ACHN (cell line): ENCODE measurements around the gene NECAB3.
"Not testable (repeated sequence)": the region's sequence is repeated elsewhere in the genome, so short reads cannot be mapped to it uniquely, and the experiment has no call there.

ENCODE experiments used
- DNase-seq: peaks from one replicate; pipeline ENCODE4 v3.0.0-alpha.2; 2015
- in situ Hi-C: cut with HindIII; loops from 2 replicates; pipeline ENCODE4 v1.10.0; 2017; ENCODE audit warnings: low sequenced_read_pairs, low pct_ligation_motif_present, low pct_unique_long_range_greater_than_20kb

Gene NECAB3

DNA sequence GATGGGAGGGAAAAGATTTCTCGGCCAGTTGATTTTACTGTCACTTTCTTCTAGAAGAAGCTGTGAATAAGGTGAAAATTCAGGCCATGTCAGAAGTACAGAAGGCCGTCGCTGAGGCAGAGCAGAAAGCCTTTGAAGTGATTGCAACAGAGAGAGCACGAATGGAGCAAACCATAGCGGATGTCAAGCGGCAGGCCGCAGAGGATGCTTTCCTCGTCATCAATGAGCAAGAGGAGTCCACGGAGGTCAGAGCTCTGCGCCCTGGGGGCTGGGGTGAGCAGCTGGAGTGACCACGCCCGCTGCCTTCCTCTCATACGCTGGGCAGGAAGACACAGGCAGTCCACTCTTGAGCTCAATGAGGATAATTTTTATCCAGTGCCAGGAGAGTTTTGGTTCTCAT lies 33.9 kb downstream of the NECAB3 start:
- in situ Hi-C loops, result no loop called here
- no peak for DNase-seq

DNA sequence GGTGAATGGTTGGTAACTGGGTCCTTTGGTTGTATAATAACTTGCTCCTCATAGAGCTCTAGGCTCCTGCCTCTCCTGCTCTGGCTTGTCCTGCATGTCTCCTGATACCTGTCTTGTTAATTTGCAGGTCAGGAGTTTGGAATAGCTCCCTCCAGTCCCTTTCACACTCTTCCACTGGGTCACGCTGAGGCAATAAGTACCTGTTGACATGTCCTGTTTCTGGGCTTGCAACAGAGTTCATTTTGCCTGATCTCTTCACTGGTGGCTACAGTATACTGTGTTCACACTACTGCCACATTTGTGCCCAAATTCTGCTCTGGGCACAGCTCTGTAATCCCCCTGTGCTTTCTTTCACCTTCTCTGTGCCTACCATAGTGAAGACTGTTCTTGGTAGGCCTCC lies 37.5 kb downstream of the NECAB3 start:
- DNase-seq, result no peak
- in situ Hi-C loops, result no loop called here

DNA sequence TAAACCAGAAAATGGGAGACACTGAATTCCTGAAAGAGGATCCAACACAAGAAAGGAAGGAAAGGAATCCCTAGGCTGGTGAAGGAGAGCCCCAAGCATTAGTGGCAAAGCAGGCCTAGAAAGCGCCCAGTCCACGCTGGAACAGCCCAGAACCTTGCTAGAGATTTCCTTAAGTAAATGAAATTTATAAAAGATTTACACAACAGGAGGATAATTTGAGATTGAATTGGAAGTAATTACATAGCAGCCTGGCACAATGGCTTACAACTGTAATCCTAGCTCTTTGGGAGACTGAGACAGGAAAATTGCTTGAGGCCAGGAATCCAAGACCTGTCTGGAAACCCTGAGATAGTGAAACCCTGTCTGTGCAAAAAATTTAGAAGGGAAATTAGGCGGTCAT lies 38.9 kb downstream of the NECAB3 start:
- DNase-seq, result no peak
- in situ Hi-C loops, result no loop called here

- DNase-seq, in situ Hi-C loops: not testable (repeated sequence)
These were observed 42.3 kb downstream of the NECAB3 start for GRCh38 chr20:33631910-33632309.

DNA sequence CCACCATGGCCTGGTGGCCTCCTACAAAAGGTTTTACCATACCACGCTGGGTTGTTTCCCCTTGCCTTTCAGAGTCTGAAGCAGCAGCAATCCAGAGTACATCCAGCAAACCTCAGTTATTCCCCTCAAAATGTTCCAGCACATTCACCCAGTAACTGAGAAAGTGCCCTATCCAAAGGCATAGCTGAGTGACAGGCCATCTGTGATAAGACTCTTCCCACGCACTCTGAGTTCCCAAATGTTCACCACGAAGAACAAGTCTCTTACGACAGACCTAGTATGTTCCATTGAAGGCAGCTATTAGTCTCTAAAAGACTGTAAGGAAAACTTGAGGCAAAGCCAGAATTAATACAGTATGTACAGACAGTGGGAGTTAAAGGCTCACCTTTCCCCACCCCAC lies 43.7 kb downstream of the NECAB3 start:
- DNase-seq, result no peak

DNA sequence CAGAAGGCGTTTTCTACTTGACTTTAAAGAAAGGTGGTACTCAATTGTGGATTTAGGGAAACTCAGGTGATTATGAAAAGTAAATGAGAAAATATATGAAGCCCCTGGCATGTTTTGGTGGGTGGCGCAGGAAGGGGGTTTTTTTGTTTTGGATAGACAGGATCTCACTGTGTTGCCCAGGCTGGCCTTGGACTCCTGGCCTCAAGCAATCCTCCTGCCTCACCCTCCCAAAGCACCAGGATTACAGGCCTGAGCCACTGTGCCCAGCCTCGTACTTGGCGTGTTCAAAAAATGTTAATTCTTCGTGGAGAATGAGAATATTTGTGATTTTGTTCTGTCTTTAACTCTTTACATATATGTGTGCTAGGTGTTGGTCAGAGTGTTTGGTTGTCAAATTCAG lies 44.2 kb downstream of the NECAB3 start:
- DNase-seq, result no peak
- in situ Hi-C loops, result no loop called here

More for the DNA sequence above, 43.7 kb downstream of the NECAB3 start:
- in situ Hi-C loops, result no loop called here

GRCh38 chr20:33629533-33629932 lies 44.7 kb downstream of the NECAB3 start:
- in situ Hi-C loops, result no loop called here
- DNase-seq, result no peak

DNA sequence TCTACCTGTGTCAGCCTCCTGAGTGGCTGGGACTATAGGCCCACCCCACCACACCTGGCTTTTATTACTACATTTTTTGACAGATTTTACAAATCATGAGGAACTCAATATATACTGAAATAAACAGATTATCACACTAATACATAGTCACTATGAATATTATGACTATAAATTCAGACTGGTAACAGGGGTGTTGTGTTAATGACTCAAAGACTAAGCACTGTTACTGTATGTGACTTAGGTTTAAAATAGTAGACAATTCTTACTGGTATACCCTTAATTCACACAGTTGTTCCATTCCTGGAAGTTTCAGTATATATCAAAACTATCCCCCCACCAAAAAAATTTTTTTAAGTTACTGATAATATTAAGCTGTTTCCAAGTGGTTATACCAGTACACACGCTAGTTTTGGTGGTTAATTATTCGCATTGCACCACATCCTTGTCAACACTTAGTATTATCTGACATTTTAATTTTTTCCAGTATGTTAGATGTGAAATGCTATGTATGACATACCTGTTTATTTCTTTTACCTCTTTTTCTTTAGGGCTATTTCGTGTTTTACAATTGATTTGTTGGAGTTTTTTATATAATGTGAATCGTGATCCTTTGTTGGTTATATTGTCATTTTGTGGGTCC lies 46.5 kb downstream of the NECAB3 start:
- in situ Hi-C loops, result no loop called here
- no peak for DNase-seq

GRCh38 chr20:33626190-33626589 lies 48.0 kb downstream of the NECAB3 start:
- no peak for DNase-seq
- in situ Hi-C loops, result no loop called here

DNA sequence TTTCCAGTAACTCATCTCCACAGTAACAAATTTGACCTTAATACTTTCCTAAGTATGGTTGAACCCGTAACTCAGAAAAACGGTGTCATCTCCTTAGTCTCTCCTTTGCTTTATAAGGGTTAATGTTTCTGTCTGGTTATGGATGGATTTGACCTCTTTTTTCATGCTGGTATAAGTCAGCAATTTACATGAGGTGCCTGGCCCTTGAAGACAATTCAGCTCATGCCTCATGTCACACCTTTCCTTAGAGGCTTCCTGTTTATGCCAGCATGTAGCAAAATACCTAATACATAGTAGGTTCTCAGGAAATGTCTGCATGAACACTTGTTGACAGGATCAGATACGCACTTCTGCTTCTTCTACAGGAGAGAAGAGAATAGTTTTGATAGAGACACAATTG lies 49.8 kb downstream of the NECAB3 start:
- in situ Hi-C loops, result no loop called here
- no peak for DNase-seq

- in situ Hi-C loops, result no loop called here
- DNase-seq, result no peak
These were observed 51.4 kb downstream of the NECAB3 start for GRCh38 chr20:33622705-33623365.

DNA sequence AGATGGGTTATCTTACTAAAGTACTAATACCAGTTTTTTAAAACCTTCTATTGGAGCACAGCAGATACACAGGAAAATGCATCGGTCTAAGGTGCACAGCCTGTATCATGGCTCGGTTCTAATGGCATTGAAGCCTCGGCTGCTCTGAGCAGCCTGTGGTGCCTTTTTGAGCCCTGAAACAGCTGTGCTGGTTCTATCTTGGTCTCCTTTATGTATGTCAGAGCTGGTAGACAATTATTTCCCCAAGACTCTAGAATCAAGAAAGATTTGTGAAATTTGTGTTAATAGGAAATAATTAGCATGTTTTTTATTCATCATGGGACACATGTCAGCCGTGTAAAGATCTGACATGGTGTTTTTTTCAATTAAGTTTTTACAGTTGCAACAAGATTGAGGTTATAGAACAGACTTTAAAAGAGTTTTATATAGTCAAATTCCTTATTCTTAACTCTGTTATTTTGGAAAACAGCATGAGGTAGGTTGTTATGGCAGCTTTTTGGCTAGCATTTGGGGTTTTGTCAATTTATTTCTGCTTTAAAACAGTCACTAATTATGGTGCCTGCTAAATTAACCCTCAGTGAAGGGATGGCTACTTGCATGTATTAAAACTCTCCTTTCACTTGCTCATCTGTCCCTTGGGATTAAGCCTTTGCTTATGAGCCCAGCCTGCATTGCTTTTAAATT lies 52.4 kb downstream of the NECAB3 start:
- no peak for DNase-seq
- in situ Hi-C loops, result no loop called here

- in situ Hi-C loops, result no loop called here
- DNase-seq, result no peak
These were observed 62.2 kb downstream of the NECAB3 start for GRCh38 chr20:33612001-33612400.

- DNase-seq, result no peak
- in situ Hi-C loops, result no loop called here
These were observed 63.1 kb downstream of the NECAB3 start for GRCh38 chr20:33611106-33611505.

- DNase-seq, result no peak
- in situ Hi-C loops, result no loop called here
These were observed 64.7 kb downstream of the NECAB3 start for GRCh38 chr20:33609504-33609903.
